Measurements from ENCODE around the gene GJB1.

- no peak for TF ChIP-seq POLR2A (IDR thresholded peaks at IDR 0.05)
- TF ChIP-seq CTCF (IDR thresholded peaks at IDR 0.05): no peak
- TF ChIP-seq POLR2AphosphoS5 (IDR thresholded peaks at IDR 0.05): no peak
- no peak for TF ChIP-seq EP300 (IDR thresholded peaks at IDR 0.05)
Measured at GRCh38 chrX:71241301-71241700, 18.3 kb downstream of the GJB1 start.

Data from suprapubic skin (tissue), 4 donors.